ENCODE results near the gene PARN.
"Not testable (repeated sequence)": the region's sequence is repeated elsewhere in the genome, so short reads cannot be mapped to it uniquely, and the experiment has no call there.

PARN gene

GRCh38 chr16:14458576-14458975, 171.5 kb downstream of the PARN start:
- DNase-seq = no peak

DNA sequence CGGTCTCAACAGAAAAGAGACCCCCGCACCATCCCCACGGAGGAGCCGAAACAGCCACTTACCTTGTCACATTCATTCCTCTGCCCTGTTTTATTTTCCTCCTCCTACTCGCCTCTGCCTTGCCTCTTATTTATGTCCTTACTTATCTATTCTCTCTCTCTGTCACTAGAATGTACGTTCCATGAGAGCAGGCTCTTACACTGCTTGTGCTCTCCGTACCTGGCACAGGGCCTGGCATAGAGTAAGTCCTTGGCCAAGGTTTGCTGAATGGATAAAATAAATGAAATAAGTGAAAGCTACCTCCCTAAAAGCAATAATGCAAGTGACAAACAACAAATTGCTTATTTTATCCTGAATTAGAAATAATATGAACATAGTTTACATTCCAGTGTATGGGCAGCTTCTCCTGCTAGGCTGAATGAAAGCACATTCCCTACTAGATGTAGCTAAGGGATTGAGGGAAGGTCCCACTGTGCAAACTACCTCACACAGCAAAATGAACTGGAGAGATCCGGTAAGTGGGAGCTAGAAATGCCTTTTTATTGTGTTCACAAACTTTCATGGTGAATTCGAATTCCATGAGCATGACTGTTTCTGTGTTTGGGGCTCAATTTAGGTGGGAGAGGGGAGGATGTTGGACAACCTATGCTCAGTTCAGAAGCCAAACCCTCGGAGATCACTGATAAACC, 173.1 kb downstream of the PARN start:
- no peak for DNase-seq

DNA sequence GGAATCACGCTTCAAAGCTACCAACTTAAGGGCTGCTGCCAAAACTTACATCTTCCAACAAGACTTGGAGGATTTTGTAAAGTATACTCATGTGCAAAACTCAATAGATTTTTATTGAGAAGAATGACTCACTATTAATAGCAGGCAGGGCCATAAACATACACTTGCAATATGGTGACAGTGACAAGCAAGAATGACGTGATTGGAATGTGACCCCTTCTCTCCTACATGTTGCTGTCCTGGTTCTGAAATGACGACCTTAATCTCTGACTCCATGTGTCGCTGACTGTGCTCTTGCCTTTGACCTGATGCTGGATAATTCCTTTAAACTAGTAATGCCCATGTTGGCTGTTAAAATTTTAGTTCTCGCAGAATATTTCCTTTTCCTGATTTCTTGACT, 174.5 kb downstream of the PARN start:
- no peak for DNase-seq

GRCh38 chr16:14454391-14454790, 175.7 kb downstream of the PARN start:
- DNase-seq = no peak

DNA sequence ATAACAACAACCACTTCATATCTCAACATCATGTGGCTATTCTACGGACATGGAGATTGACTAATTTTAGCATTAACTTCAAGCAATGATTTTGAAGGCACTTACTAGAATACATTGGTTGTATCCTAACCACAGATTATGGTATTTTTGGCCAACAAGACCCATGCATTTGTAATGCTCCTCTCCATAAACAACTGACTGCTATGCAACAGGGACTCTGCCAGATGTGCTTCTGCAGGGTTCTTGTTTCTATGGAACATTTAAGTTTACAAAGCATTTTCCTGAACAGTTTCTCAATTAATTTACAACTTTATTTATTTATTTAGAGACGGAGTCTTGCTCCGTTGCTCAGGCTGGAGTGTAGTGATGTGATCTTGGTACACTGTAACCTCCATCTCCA, 178.0 kb downstream of the PARN start:
- DNase-seq = no peak

GRCh38 chr16:14450846-14451245, 179.2 kb downstream of the PARN start:
- no peak for DNase-seq

DNA sequence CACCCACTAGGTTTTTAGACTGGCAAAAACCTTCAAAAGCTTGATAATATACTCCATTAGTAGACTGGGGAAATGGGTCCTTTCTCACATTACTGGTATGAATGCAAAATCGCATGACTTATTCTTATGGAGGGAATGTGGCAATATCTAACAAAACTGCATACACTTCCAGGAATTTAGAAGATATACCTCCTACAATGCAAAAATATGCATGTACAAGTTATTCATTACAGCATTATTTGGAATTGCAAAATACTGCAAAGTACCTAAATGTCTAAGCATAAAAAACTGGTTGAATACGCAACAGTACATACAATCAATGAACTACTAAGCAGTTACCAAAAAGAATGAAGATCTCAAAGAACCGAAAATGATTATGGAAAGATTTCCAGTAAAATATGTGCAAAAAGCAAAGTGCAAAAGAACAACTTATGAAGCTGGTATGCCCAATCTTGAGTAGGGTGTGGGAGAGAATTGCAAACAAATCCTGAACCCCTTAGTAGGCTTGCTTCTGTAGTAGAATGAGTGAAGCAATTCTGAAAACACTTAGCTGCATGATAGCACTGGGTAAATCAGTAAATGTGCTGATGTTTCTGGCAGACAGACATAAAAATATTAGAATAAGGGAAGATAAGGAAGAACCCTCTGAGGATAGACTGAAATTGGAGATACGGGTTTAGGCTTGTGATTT, 180.1 kb downstream of the PARN start:
- DNase-seq = no peak

DNA sequence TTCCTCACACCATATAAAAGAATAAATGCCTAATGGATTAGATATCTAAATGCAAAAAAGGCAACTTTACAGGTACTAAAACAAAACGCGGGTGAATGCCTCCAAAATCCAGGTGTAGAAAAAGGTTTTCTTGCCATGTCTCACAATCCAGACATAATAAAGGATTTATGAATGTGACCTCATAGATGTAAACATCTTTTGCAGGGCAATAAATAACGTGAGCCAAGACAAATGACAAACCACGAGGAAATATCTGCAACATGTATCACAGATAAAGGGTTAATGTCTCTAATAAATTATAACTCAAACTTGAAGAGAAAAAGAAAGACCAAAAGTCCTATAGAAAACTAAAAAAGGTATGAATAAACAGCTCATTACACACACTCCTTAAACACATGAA, 180.7 kb downstream of the PARN start:
- no peak for DNase-seq

GRCh38 chr16:14448879-14449278, 181.2 kb downstream of the PARN start:
- no peak for DNase-seq

DNA sequence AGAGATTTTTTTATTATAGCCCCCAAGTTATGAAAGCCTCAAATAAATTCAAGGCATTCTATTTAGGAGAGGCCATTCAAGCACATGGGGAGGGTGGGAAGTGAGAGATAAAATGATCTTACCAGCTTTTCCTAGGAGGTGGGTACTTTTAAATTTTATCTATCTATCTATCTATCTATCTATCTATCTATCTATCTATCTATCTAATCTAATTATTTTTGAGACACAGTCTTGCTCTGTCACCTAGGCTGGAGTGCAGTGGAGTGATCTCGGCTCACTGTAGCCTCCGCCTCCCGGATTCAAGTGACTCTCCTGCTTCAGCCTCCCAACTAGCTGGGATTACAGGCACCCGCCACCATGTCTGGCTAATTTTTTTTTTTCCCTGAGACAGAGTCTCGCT, 182.3 kb downstream of the PARN start:
- no peak for DNase-seq

DNA sequence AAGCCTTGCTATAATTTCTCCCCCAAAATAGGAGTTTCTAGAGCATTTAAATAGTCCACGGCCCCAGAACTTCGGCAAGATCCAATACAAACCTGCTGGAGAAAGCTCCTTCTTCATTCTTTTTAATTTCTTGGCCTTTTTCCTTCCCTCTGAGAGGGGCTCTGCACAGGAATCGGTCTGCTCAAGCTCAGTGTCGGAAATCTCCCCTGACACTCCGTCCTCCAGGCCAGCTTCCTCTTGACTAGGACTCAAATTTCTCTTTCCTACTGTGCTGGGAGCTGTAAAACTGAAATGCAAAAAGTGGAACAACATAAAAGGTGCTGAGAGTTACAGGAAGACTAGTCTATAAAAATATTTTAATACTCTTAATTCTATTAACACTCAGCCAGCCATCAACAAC, 183.3 kb downstream of the PARN start:
- no peak for DNase-seq

DNA sequence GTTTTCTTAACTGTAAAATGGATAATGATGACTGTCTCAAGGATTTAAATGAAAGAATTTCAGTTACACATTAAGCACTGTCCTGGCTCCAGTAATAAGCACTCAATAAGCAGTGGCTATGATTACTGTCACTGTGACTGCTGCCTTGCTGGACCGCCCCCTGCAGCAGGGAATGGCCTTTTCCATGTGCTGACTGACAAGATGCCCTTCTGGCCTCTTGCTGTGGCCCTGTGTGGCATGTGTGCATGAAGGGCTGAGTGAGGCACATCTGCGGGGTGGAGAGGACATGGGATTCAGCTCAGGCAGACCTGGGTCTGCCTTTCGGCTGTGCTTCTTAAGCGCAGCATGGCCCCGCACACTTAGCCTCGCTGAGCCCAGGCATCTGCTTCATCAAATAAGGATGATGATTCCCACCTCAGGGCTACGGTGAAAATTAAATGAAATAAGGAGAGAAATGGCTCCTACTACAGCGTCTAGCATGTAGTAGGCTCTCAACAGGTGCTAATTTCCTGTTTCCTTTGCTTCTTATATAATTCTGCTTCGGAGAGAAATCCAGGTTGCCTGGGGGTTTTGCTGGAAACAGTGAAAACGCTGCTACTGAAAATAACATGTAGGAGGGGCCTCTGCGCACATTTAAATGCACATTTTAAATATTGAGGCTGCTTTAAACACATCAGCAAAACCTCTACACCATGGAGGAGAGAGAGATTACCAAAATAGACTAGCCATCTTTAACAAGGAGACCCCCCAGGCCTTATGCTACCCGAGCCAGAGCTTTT, 183.9 kb downstream of the PARN start:
- no peak for DNase-seq

DNA sequence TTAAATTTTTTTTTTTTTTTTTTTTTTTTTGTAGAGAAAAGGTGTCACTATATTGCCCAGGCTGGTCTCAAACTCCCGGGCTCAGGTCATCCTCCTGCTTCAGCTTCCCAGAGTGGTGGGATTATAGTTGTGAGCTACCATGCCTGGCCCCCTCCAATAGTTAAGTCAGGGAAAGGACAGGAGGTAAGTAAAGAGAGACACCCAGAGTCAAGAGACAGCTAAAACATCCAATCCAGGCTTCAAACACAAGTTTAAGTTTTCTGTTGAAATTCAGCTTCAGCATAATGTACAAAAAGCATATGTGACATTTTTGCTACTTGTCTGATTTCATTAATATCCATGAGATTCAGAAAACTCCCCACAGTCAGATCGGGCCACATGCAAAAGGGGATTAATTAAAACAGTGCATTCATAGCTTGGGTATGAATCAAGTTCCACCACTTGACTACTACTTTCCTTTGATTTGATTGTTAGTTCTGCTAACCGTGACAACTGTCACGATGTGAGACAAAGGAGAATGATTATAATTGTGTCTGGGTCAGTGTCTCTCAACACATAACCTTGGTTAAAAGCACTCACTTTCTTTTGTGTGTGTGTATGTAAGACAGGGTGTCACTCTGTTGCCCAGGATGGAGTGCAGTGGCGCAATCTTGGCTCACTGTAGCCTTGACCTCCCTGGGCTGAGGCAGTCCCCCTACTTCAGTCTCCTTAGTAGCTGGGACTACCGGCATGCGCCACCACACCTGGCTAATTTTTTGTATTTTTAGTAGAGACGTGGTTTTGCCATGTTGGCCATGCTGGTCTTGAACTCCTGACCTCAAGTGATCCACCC, 184.9 kb downstream of the PARN start:
- no peak for DNase-seq

GRCh38 chr16:14441533-14441932, 188.5 kb downstream of the PARN start:
- not testable (repeated sequence) for DNase-seq

GRCh38 chr16:14438256-14438655, 191.8 kb downstream of the PARN start:
- no peak for DNase-seq

DNA sequence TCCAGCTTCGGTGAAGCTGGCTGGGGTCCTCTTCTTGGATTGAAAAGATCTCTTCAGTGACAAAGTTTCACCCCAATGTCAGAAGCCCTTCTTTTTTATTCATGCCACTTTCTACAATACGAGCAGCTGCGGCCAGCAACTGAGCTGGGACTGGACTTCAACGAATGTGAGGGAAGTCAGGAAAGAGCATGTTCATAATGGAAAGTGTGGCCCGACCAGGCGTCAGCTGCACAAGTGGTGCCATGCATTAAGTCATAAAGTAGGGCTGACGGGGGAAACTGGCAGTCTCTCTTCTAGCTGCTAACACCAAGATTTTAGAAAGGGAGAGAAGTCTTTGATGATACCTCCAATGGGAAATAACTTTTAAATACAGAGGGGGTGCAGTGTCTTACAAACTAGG, 192.6 kb downstream of the PARN start:
- no peak for DNase-seq

- DNase-seq = no peak
Measured at GRCh38 chr16:14436401-14436955, 193.6 kb downstream of the PARN start.

GRCh38 chr16:14434860-14435259, 195.2 kb downstream of the PARN start:
- DNase-seq = no peak

DNA sequence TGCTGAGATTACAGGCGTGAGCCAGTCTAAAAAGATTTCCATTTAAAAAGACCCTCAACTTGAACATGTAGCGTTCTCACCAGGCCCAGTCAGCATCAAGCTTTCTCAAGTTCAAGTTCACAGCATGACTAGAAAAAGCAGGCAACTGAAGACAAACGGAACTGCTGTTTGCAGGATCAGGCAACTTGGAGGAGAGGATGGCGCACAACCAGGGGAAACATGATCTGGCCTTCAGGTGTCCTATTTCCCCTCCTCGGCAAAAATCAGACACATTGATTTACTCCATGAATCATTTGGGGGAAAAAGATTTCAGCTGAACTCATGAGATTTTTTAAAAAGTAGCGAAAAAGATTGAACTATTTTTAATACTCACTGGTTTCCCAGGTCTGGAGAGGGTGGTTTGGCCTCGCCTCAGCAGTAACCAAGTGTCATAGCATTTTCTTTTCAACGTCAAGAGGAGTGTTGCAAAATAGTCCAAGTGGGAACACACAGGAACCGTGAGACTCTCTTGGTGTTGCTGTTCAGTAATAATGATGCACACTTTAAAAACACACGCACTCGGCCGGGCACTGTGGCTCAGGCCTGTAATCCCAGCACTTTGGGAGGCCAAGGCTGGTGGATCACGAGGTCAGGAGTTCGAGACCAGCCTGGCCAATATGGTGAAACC, 201.0 kb downstream of the PARN start:
- not testable (repeated sequence) for DNase-seq

GRCh38 chr16:14428043-14428442, 202.0 kb downstream of the PARN start:
- no peak for DNase-seq

DNA sequence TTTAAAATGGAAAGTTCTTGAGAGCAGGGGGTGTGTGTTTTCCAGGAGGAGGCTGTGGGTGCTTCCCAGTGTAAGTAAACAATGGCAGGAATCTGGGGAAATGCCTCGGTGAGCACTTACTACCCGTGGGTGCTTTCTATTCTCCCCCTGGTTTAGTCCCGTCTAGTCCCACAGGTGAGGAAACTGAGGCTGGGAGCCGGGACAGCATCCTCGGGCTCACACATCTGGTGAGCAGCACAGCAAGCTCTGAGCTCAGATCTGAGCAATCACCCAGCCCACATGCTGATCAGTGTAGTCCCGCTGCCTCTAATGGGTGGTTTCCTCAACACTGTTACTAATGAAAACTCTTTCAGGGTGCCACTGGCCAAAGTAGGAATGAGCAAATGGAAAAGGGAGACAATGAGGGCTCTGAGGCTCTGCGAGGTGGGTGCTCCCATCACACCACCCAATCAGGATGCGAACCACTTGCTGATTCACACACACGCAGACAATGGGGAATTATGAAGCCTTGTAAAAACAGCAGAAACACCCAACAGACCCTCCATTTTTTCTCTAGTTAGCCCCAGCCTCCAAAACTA, 202.6 kb downstream of the PARN start:
- DNase-seq = no peak

DNA sequence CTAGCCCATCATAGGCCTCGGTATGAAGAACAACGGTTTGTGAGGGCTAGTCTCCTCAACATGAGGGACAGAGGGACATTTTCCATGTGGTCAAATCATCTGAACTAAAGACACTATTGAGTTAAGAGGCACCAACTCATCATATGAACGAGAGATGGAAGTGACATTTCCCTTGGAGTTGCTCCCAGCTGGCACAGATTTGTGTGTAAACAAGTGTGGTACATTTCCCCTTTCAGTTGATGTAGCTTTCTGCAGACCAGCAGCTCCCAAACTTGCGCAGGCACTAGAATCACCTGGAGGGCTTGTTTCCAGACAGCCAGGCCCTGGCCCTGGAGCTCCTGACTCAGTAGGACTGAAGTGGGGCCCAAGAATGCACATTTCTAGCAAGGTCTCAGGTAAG, 205.5 kb downstream of the PARN start:
- no peak for DNase-seq
